GM19351 (cell line): ENCODE results near the gene DNAI2.
"Not testable (repeated sequence)": the region's sequence is repeated elsewhere in the genome, so short reads cannot be mapped to it uniquely, and the experiment has no call there.

Source experiments
- ATAC-seq: cut with Tn5 transposase; IDR thresholded peaks from one replicate; pipeline ENCODE4 v1.9.1; 2021; ENCODE audit warnings: mild to moderate bottlenecking, moderate library complexity; ENCODE audit not compliant: unreplicated experiment

DNAI2 gene

GRCh38 chr17:74244128-74244527 lies 29.9 kb upstream of the DNAI2 start:
- ATAC-seq: no peak

DNA sequence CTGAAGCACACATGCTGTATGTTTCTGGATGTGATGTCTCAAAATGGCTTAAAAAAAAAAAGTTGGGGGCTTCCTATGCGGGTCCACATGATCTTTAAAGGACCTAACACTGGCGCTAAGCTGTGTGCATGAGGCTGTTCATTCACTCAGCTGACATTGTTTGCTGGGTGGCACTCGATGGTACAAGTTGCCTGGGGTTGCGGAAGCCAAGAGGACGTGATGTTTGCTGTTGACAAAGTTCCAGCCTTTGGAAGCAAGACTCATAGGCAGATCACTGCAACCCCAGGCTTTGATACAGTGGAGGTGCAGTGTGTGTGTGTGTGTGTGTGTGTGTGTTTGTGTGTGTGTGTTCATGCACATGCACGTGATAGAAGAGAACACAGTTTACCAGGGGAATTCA lies 29.5 kb upstream of the DNAI2 start:
- ATAC-seq: no peak

DNA sequence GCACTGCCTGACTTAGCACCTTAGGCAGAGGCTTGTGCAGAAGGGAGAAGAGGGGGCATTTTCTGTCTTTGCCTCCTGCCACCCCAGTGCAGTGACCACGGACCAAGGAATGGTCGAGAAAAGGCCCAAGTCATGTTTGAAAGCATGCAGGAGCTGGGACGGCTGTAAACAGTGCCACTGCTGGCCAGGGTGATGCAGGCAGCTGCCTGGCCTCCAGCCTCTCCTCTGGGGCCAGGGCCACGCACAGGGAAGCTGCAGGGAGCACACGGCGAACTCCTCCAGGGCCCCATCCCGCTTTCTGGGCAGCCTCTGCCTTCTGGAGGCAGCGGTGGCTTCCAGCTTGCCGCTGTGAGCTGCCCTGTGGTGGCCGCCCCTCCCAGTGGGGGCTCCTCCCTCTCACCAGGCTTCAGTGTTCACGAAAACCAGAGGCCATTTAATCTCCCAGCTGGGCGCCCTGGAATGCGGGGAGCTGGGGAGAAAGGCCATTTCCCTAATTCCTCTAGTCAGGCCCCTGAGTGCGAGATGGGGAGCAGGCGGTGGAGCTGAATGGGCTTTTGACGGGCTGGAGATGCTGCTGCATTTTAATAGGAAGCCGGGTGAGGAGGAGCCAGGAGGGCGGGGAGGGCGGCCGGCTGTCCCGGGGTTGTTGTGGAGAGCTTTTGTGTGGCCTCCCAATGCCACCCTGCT lies 28.7 kb upstream of the DNAI2 start:
- ATAC-seq: no peak

GRCh38 chr17:74245871-74246270 lies 28.2 kb upstream of the DNAI2 start:
- ATAC-seq: no peak

- ATAC-seq: no peak
These were observed 24.3 kb upstream of the DNAI2 start for GRCh38 chr17:74249590-74250270.

- no peak for ATAC-seq
These were observed 23.6 kb upstream of the DNAI2 start for GRCh38 chr17:74250324-74250995.

- ATAC-seq: no peak
These were observed 23.0 kb upstream of the DNAI2 start for GRCh38 chr17:74251051-74251450.

GRCh38 chr17:74251569-74251968 lies 22.5 kb upstream of the DNAI2 start:
- no peak for ATAC-seq

- ATAC-seq: no peak
These were observed 21.8 kb upstream of the DNAI2 start for GRCh38 chr17:74252211-74252610.

- ATAC-seq: no peak
These were observed 21.0 kb upstream of the DNAI2 start for GRCh38 chr17:74253036-74253435.

GRCh38 chr17:74257311-74257710 lies 16.7 kb upstream of the DNAI2 start:
- no peak for ATAC-seq

DNA sequence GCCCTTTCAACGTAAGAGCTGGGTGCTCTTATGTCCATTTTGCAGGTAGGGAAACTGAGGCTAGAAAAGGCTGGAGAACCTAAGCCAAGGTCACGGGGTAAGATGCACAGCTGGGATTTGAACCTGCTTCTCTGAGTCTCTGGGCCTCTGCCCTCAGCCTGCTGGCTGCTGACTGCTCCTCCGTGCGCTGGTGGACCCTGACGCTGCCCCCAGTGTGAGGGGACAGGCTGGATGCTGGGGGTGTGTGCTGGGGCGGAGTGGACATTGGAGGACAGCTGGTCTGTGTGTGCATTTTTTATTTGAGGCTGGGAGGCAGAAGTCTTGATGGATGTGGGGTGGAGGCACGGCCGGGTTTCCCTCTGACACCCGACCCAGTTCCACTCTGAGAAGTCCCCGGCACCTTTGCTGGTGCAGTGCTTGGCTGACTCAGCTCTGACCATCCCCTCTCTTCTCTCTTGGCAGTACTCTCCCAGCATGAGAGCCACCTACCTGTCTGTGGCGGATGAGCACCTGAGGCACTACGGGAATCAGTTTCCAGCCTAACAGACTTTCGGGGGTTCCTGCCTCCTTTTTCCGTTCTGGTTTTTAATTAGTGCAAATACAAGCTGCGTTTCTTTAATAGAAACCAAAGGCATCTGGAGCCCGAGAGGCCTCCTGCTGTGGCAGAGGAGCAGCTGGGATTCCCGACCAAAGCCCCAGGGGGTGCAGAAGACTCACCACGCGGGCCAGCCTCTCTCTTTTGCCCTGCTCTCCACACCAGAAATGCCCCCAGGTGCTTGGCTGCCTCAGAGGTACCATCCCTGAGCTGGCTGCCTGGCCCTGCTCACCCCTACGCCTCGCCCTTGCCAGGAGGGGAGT lies 14.1 kb upstream of the DNAI2 start:
- no peak for ATAC-seq

DNA sequence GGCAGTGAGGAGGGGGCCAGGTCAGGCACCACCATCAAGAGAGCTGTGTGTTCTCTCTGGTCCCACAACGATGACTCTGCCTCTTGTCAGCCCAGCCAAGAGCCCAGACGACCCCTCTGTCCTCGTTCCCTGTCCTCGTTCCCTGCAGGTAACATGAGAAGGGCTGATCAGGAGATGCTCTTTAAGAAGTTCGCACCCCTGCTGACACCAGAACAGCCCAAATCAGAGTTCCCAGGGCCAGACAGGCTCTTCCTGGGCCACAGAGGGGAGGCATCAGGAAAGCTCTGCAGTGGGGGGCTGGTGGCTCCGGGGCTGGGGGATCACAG lies 13.5 kb upstream of the DNAI2 start:
- ATAC-seq: no peak

DNA sequence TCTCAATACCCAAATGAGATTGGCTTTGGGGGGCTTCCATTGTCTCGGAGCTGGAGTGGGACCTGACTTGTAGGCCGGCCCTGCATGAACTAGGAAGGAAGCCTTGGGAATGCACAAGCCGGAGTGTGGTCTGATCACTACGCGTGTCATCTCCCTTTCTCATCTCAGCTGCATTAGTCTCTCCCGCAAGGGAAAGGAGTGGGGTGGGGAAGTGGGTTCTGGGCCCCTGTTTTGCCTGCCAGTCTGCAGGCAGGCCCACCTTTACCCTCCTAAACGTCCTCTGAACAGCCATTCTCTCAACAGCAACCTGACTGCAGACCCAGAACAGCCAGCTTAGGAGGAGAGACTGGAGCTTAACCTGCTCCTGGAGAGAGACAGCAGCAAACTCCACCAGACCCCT lies 11.4 kb upstream of the DNAI2 start:
- no peak for ATAC-seq

- ATAC-seq: not testable (repeated sequence)
These were observed 7.0 kb upstream of the DNAI2 start for GRCh38 chr17:74267054-74267453.

DNA sequence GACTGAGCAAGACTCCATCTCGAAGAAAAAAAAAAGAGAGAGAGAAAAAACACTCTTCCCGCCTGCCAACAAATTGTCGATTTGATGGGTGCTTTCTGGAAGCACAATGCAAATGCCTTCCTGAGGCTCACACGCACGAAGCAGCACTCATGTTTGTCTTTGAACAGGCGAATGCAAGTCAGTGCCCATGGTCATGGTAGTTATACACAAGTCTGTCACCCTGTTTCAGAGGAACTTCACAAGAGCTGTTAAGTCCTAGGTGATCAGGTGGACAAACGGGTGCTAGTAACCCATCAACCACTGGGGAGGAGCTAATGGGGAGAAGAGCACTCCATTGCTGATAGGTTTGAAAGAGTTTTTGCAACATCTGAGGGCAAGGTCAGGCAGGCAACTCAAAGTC lies 6.5 kb upstream of the DNAI2 start:
- ATAC-seq: no peak

GRCh38 chr17:74267987-74268499 lies 6.0 kb upstream of the DNAI2 start:
- no peak for ATAC-seq

DNA sequence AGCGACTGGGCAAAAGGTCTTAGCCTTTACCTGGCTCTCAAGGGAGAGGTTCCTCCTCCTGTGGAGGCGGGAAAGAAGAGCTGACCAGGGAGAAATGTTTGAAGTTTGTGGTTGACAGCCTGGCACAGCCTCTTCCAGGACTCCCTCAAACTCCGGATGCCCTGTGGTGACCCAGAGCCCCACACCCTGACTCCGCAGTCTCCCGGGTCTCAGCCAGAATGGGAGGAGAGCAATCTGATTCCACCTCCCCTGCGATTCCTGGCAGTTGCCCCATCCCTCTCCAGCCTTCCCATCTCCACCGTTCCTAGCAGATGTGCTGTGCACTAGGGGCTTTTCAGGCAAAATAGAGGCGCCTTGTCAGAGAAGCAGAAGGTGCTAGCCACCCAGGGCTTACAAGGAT lies 5.5 kb upstream of the DNAI2 start:
- no peak for ATAC-seq

DNA sequence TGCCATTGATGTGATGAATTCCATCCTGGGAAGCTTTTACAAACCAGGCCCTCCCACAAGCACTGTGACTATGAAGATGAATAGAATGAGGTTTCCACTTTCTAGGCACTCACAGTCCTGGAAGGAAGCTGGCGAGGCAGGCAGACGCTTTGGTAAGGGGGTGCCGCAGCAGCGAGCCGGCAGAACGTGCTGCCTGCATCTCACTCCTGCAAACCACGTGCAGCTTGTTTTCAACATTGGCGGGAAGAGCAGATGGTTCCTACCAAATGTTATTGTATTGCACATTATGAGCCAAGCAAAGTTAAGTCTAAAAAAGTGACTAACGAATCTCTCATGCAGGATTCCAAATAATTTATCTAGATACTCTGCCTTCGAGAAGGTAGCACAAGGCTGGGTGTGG lies 3.7 kb upstream of the DNAI2 start:
- ATAC-seq: no peak

DNA sequence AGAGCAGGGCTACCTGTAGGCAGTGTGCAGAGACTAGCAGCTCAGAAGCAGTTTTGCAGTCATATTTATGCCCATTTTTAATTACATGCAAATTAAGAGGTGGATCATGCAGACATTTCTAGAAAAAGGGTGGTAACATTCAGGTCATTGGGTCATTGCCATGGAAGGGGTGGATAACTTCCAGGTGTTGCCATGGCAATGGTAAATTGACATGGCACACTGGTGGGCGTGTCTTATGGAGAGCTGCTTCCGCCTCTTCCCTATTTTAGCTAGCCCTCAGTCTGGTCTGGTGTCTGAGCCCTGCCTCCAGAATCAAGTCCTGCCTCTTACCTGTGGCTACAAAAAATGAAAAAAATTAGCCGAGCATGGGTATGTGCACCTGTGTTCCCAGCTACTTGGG lies 2.8 kb upstream of the DNAI2 start:
- no peak for ATAC-seq

DNA sequence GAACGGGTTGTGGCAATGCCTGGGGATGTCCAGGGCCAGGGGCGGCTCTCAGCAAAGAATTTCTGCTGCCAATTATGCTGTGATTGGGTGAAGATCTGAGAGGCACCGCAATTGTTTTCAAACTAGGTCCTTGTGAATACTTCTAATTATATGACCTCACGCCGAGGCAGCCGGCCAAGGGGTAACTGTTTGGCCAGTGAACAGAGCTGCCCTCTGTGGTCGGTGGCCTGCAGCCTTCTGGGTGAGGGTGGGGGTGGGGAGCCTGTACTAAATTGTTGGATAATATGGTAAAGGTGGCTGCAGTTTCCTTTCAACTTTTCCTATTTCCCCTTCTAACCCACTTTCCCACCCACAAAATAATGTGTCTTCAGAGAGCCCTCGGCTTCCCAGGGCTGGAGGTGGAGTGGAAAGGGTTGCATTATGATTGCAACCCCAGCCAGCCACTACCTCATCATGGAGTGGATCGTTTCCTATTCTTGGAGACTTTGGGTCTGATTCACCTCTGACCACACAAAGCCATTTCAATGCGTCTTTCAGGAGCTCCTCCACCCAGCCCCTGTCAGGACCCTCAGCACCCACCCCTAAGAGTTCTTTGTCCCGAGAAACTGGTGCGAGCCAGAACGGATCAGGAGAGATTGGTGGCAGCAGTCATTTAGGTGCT lies 2.0 kb upstream of the DNAI2 start:
- no peak for ATAC-seq
